Measurements from ENCODE around the gene JAML. TPM values are rescaled to one million over a fixed set of nuclear protein-coding genes. Genes with fewer than 3 reads are reported as not detected.

The JAML gene
- total RNA-seq, 1 experiment from 2014 or later = 0.30 TPM

GRCh38 chr11:118198370-118198769 lies 26.4 kb downstream of the JAML start:
- H3K36me3 ChIP-seq (ENCODE audit: control insufficient read depth in 1 of 2, insufficient read depth in 2 of 2, low read length in 2 of 2) = no peaks in the 10 kb centered on the region
- ATAC-seq = peak; percentile 97
- CTCF ChIA-PET = interaction anchor here (0.6 to 2.5 kb wide), 38 partner anchors 8 to 491 kb away, joined by 3 to 61 read pairs (median 4); partner anchors contain the start of genes MPZL3 and UBE4A
- H3K79me2 ChIP-seq (ENCODE audit: insufficient read depth, low read length) = no peaks in the 10 kb centered on the region
- H3K9me3 ChIP-seq (ENCODE audit: control insufficient read depth in 1 of 2, insufficient read depth in 1 of 2, low read depth in 1 of 2, low read length in 2 of 2) = no peaks in the 10 kb centered on the region
- no peak overlapping the region for H3K4me3 ChIP-seq (replicated peaks in 1 of 2; ENCODE audit: low read depth in 1 of 2, low read length in 2 of 2)
- no peaks in the 10 kb centered on the region for H3K9me2 ChIP-seq (ENCODE audit: insufficient read depth)
- H4K20me1 ChIP-seq (ENCODE audit: insufficient read depth) = no peaks in the 10 kb centered on the region
- peaks cover 0 to 17% of the 10 kb centered on the region in 2 experiments; a peak in 3 of 4 replicates for H3K4me1 ChIP-seq (ENCODE audit: control insufficient read depth in 1 of 2, insufficient read depth in 2 of 2, low read length in 2 of 2)
- POLR2A ChIA-PET = no interaction called here
- H2AFZ ChIP-seq (ENCODE audit: low read depth, low read length, poor library complexity, severe bottlenecking) = peak overlapping the region; percentile 68
- RAD21 ChIA-PET (ENCODE audit: low non-redundant PET in 1 of 2, low total read pairs in 2 of 2, uncharacterized antibody in 2 of 2, unreplicated experiment in 2 of 2) = interaction anchor here (0.6 to 1.2 kb wide), 8 partner anchors 27 to 97 kb away, joined by 3 to 10 read pairs (median 4); no protein-coding TSS in a partner anchor
- H3K27me3 ChIP-seq (ENCODE audit: insufficient read depth, low read length) = no peaks in the 10 kb centered on the region
- no TSS peak for BruUV-seq (replicated peaks)
- intact Hi-C loops (cut with micrococcal nuclease) = loop anchor here (1.0 kb wide), 3 partner anchors 93 to 290 kb away; no protein-coding TSS in a partner anchor
- DNase-seq (ENCODE audit: low read depth, low spot score) = peak; percentile 48
- no peak overlapping the region for H3K9ac ChIP-seq (ENCODE audit: low read length)
- TF ChIP-seq RAD21 (IDR thresholded peaks at IDR 0.05; ENCODE audit: low read depth) (peak; percentile 99), ZFX (IDR thresholded peaks at IDR 0.05) (no peak), CTCF (IDR thresholded peaks at IDR 0.05 in 2 of 3, conservative IDR thresholded peaks at IDR 0.05 in 1 of 3; ENCODE audit: borderline replicate concordance in 1 of 3, insufficient read depth in 1 of 3, low read depth in 2 of 3, low read length in 2 of 3) (peak; percentile 88 to 94 (median 92)), EZH2phosphoT487 (IDR thresholded peaks at IDR 0.05; ENCODE audit: borderline replicate concordance) (no peak), ZNF274 (IDR thresholded peaks at IDR 0.05; ENCODE audit: low read depth, low read length) (no peak), ELF1 (IDR thresholded peaks at IDR 0.05; ENCODE audit: borderline replicate concordance, low read depth) (no peak)
- H3K4me2 ChIP-seq (ENCODE audit: low read length) = peak overlapping the region; percentile 60
- no peak overlapping the region for H3K27ac ChIP-seq (ENCODE audit: low read depth, low read length)
